Measurements from ENCODE around the gene OTULIN.

OTULIN gene

GRCh38 chr5:14741801-14742440 is 77.4 kb downstream of the OTULIN start:
- Histone ChIP-seq H3K36me3 (ENCODE audit: control insufficient read depth, insufficient read depth, low read length) (peaks cover 15% of the 10 kb centered on the region), H3K27me3 (ENCODE audit: control insufficient read depth, insufficient read depth, low read length) (no peaks in the 10 kb centered on the region), H3K4me3 (ENCODE audit: low read length) (no peak overlapping the region), H3K9ac (ENCODE audit: low read length) (no peak overlapping the region), H3K4me1 (ENCODE audit: control insufficient read depth, insufficient read depth, low read length) (no peaks in the 10 kb centered on the region), H3K27ac (ENCODE audit: low read depth, low read length) (no peak overlapping the region)

- Histone ChIP-seq H3K4me3 (ENCODE audit: low read length) (no peak overlapping the region), H3K9ac (ENCODE audit: low read length) (no peak overlapping the region), H3K27ac (ENCODE audit: low read depth, low read length) (no peak overlapping the region), H3K36me3 (ENCODE audit: control insufficient read depth, insufficient read depth, low read length) (peaks cover 11% of the 10 kb centered on the region), H3K4me1 (ENCODE audit: control insufficient read depth, insufficient read depth, low read length) (no peaks in the 10 kb centered on the region), H3K27me3 (ENCODE audit: control insufficient read depth, insufficient read depth, low read length) (no peaks in the 10 kb centered on the region)
Measured at GRCh38 chr5:14742498-14742897, 78.0 kb downstream of the OTULIN start.

GRCh38 chr5:14743601-14744295 is 79.2 kb downstream of the OTULIN start:
- Histone ChIP-seq H3K36me3 (ENCODE audit: control insufficient read depth, insufficient read depth, low read length) (peaks cover 9% of the 10 kb centered on the region), H3K4me1 (ENCODE audit: control insufficient read depth, insufficient read depth, low read length) (no peaks in the 10 kb centered on the region), H3K9ac (ENCODE audit: low read length) (no peak overlapping the region)

DNA sequence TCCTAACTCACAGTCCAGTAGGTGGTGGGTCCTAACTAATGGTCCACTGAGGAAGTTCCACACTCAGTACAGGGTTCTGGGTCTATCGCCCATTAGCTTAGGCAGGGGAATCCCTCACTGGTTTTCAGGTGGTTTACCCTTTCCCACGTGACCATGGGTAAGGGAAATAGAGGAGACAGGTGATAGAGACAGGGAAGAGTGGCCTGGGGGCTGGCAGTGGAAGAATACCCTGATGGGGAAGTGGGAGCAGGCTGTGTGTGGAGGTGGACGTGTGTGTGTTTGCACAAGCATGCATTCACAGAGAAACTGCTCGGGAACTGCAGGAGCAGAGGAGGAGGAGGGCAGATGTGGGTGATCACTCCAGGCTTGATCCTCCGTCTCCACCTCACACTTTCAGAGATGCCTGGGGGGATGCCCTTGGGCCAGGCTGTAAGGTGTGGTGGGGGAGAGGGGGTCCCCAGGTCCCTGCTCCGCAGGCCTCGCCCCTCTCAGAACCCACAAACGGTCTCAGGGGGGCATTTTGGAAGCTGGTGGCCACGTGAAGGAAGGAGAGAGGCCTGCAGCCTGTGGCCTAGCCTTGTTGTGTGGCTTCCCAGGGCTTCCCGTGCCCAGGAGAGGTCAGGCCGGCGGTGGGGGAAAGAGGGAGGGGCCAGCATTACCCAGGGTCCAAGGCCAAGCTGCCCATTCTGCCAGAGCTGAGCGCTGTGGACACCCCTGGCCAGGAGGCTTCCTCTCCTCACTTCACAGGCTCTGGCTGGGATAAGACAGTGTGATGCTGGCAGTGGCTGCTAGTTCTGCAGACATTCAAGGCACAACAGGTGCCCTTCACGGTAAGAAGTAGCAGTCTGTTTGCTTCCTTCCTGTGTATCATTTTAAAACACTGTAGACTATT is 80.0 kb downstream of the OTULIN start:
- Histone ChIP-seq H3K36me3 (ENCODE audit: control insufficient read depth, insufficient read depth, low read length) (peaks cover 9% of the 10 kb centered on the region), H3K27ac (ENCODE audit: low read depth, low read length) (no peak overlapping the region), H3K27me3 (ENCODE audit: control insufficient read depth, insufficient read depth, low read length) (no peaks in the 10 kb centered on the region), H3K9ac (ENCODE audit: low read length) (no peak overlapping the region), H3K4me1 (ENCODE audit: control insufficient read depth, insufficient read depth, low read length) (no peaks in the 10 kb centered on the region), H3K4me3 (ENCODE audit: low read length) (no peak overlapping the region)

More at GRCh38 chr5:14743601-14744295, 79.2 kb downstream of the OTULIN start:
- H3K27ac ChIP-seq (ENCODE audit: low read depth, low read length): no peak overlapping the region
- no peaks in the 10 kb centered on the region for H3K27me3 ChIP-seq (ENCODE audit: control insufficient read depth, insufficient read depth, low read length)
- no peak overlapping the region for H3K4me3 ChIP-seq (ENCODE audit: low read length)

- H3K27me3 ChIP-seq (ENCODE audit: control insufficient read depth, insufficient read depth, low read length): no peaks in the 10 kb centered on the region
- H3K27ac ChIP-seq (ENCODE audit: low read depth, low read length): no peak overlapping the region
- peaks cover 9% of the 10 kb centered on the region for H3K36me3 ChIP-seq (ENCODE audit: control insufficient read depth, insufficient read depth, low read length)
- H3K4me3 ChIP-seq (ENCODE audit: low read length): no peak overlapping the region
- H3K4me1 ChIP-seq (ENCODE audit: control insufficient read depth, insufficient read depth, low read length): no peaks in the 10 kb centered on the region
- H3K9ac ChIP-seq (ENCODE audit: low read length): no peak overlapping the region
Measured at GRCh38 chr5:14745188-14745563, 80.7 kb downstream of the OTULIN start.

GRCh38 chr5:14745753-14746152 is 81.2 kb downstream of the OTULIN start:
- H3K27ac ChIP-seq (ENCODE audit: low read depth, low read length): no peak overlapping the region
- H3K27me3 ChIP-seq (ENCODE audit: control insufficient read depth, insufficient read depth, low read length): no peaks in the 10 kb centered on the region
- H3K9ac ChIP-seq (ENCODE audit: low read length): no peak overlapping the region
- no peaks in the 10 kb centered on the region for H3K4me1 ChIP-seq (ENCODE audit: control insufficient read depth, insufficient read depth, low read length)
- no peak overlapping the region for H3K4me3 ChIP-seq (ENCODE audit: low read length)
- peaks cover 11% of the 10 kb centered on the region for H3K36me3 ChIP-seq (ENCODE audit: control insufficient read depth, insufficient read depth, low read length)

GRCh38 chr5:14748180-14748900 is 83.8 kb downstream of the OTULIN start:
- Histone ChIP-seq H3K4me3 (ENCODE audit: low read length) (no peak overlapping the region), H3K27ac (ENCODE audit: low read depth, low read length) (no peak overlapping the region), H3K36me3 (ENCODE audit: control insufficient read depth, insufficient read depth, low read length) (peaks cover 20% of the 10 kb centered on the region), H3K27me3 (ENCODE audit: control insufficient read depth, insufficient read depth, low read length) (no peaks in the 10 kb centered on the region), H3K9ac (ENCODE audit: low read length) (no peak overlapping the region), H3K4me1 (ENCODE audit: control insufficient read depth, insufficient read depth, low read length) (no peaks in the 10 kb centered on the region)
